AG20443 (cell line): ENCODE measurements around the gene WFDC10B.
"Not testable (repeated sequence)": the region's sequence is repeated elsewhere in the genome, so short reads cannot be mapped to it uniquely, and the experiment has no call there.

Source experiments
- DNase-seq: peaks from one replicate; pipeline ENCODE4 v3.0.0; 2012; ENCODE audit warnings: low spot score, mixed read lengths

Gene WFDC10B

DNA sequence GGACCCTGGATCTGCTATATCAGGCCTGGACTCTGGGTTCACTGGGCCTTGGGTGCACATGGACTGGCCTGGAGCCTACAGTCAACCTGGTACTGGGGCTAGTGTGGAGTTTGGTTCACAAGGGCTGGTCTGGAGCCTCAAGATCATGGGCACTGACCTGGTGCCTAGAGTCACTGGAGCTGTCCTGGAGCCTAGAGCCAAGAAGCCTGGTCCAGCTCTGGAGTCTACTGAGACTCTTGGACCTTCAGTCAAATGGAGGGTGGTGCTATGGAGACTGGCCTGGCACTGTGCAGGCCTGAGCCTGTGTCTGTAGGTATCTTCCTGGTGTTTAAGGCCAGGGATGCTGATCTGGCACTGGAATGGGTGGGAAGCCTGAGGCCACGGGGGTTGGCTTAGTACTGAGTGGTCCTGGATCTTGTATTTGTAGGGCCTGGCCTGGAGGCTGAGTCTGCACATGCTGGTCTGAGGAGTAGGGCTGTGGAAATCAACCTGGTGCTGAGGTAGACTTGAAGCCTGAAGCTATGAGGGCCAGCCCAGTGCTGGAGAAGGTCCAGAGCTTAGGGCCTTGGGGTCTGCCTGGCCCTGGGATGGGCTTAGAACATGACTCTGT is 57.3 kb downstream of the WFDC10B start:
- no peak for DNase-seq

DNA sequence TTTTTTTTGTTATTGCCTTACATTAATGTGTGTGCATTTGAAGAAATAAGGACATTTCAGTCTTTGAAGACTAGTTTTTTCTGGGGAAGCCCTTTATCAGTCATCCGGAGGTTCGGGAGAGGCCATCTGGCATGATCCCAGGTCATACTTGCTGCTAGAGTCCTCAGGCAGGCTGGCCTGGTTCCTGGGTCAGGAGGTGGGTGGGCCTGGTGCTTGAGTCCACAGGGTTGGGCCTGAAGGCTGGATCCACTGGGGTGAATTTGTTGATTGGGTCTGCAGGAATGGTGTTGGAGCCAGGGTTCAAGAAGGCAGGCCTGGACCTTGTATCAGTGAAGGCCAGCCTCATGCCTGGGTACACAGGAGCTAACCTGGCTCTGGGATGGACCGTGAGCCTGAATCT is 57.9 kb downstream of the WFDC10B start:
- DNase-seq: no peak

DNA sequence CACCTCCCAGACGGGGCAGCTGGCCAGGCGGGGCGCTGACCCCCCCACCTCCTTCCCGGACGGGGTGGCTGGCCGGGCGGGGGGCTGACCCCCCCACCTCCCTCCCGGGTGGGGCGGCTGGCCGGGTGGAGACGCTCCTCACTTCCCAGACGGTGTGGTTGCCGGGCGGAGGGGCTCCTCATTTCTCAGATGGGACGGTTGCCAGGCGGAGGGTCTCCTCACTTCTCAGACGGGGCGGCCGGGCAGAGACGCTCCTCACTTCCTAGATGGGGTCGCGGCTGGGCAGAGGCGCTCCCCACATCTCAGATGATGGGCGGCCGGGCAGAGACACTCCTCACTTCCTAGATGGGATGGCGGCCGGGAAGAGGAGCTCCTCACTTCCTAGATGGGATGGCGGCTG is 59.0 kb downstream of the WFDC10B start:
- DNase-seq: not testable (repeated sequence)

DNA sequence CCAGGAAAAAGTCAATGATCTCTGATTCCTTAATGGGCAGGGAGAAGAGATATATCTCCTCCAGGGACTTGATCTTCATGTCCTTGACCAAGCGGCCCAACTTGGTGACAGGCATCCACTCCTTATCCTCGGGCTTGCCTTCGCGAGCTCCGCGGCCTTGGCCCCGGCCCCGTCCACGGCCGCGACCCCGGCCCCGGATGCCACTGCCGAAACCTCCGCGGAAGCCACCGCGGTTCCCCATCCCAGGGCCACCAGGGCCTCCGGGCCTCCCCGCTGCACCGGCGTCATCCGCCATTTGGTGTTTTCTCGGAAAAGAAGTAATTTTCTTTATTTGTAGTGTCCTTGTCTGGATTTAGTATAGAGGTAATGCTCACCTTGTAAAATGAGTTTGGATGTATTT is 63.7 kb downstream of the WFDC10B start:
- not testable (repeated sequence) for DNase-seq

DNA sequence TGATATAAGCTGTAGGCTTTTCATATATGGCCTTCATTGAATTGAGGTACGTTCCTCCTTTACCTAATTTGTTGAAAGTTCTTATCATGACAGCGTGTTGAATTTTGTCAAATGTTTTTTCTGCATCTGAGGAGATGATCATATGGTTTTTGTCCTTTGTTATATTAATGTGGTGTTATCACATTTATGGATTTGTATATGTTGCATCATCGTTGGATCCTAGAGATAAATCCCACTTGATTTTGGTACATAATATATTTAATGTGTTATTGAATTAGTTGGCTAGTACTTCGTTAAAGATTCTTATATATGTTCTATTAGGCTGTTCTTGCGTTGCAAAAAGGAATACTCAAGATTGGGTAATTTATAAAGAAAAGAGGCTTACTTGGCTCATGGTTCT is 65.1 kb downstream of the WFDC10B start:
- DNase-seq: no peak

DNA sequence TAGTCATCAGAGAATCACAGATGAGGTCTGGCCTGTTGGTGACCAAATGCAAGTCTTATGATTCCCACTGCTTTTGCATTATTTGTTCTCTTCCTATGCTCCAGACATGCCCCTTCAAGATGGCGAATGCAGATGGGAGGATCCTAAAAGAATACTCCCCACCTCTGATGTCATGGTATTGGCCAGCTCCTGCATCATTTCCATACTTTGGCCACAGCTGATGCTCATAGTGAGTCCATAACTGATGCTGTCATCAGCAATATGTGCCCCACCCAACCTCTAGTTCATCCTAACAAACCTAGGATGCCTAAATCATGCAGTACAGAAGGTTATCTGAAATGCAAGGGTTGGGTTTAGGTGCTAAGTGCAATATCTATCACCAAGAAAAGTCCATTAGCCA is 68.3 kb downstream of the WFDC10B start:
- no peak for DNase-seq
